IMR-90 (cell line): ENCODE results near the gene HUNK. TPM values are rescaled to one million over a fixed set of nuclear protein-coding genes. Genes with fewer than 3 reads are reported as not detected.

ENCODE experiments used
- ATAC-seq: fragments of 200-7000 bp; cut with Tn5 transposase; 2 replicates; pipeline ENCODE4 v1.9.1; 2020; ENCODE audit warnings: low read depth, mild to moderate bottlenecking, moderate library complexity
- BruUV-seq: library from RNA; stranded (reverse); fragments of 400-500 nt; replicated peaks from 2 replicates; lab custom pipeline; 2021; lab: Mats Ljungman, UMichigan
- CTCF ChIA-PET: fragments of 300-600 bp; formaldehyde crosslinking; extraction: SDS; loops from one replicate; lab custom pipeline; 2021; ENCODE audit warnings: antibody characterized with exemption; lab: Yijun Ruan, JAX
- POLR2A ChIA-PET: fragments of 300-600 bp; sonication (Branson Sonifier 250); formaldehyde crosslinking; loops from one replicate; lab custom pipeline; 2022; ENCODE audit warnings: antibody characterized with exemption; ENCODE audit not compliant: unreplicated experiment; lab: Charles Lee
- DNase-seq: peaks from one replicate; pipeline ENCODE4 v3.0.0; 2013
- H2AFZ ChIP-seq: replicated peaks from 2 replicates; pipeline ENCODE3; 2013; ENCODE audit warnings: low read length, mild to moderate bottlenecking; ENCODE audit not compliant: poor library complexity
- H2AK5ac ChIP-seq: 2 replicates; pipeline ENCODE4 v1.6.1; 2013; ENCODE audit warnings: low read depth, low read length, inconsistent platforms
- H2AK9ac ChIP-seq: replicated peaks from 2 replicates; pipeline ENCODE3; 2013; ENCODE audit warnings: mild to moderate bottlenecking, low read depth, low read length, moderate library complexity; ENCODE audit not compliant: poor library complexity
- H2BK120ac ChIP-seq: 2 replicates; pipeline ENCODE4 v1.6.1; 2013; ENCODE audit warnings: low read depth, low read length, inconsistent platforms
- H2BK15ac ChIP-seq: 3 replicates; pipeline ENCODE4 v1.6.1; 2013; ENCODE audit warnings: low read depth, low read length, inconsistent platforms
- H2BK20ac ChIP-seq: 2 replicates; pipeline ENCODE4 v1.6.1; 2013; ENCODE audit warnings: low read depth, mild to moderate bottlenecking, inconsistent platforms, low read length, moderate library complexity
- H2BK5ac ChIP-seq: 2 replicates; pipeline ENCODE4 v1.6.1; 2013; ENCODE audit warnings: mild to moderate bottlenecking, low read depth, low read length, inconsistent platforms; ENCODE audit not compliant: poor library complexity, severe bottlenecking
- H3K14ac ChIP-seq: replicated peaks from 2 replicates; pipeline ENCODE4 v1.6.1; 2013; ENCODE audit warnings: low read depth, low read length, inconsistent platforms
- H3K18ac ChIP-seq: 2 replicates; pipeline ENCODE4 v1.6.1; 2013; ENCODE audit warnings: low read depth, low read length, control low read depth
- H3K23ac ChIP-seq: 2 replicates; pipeline ENCODE4 v1.6.1; 2013; ENCODE audit warnings: low read depth, low read length, inconsistent platforms
- H3K27ac ChIP-seq: 2 replicates; pipeline ENCODE4 v1.5.1; 2013; ENCODE audit warnings: mild to moderate bottlenecking, control low read depth, low read length; ENCODE audit not compliant: insufficient read depth
- H3K27me3 ChIP-seq: 2 replicates; pipeline ENCODE4 v1.6.1; 2013; ENCODE audit warnings: low read length; ENCODE audit not compliant: control insufficient read depth, insufficient read depth
- H3K36me3 ChIP-seq: 2 replicates; pipeline ENCODE4 v1.6.1; 2013; ENCODE audit warnings: low read length, mixed read lengths; ENCODE audit not compliant: control insufficient read depth, insufficient read depth
- H3K4ac ChIP-seq: 2 replicates; pipeline ENCODE4 v1.6.1; 2013; ENCODE audit warnings: low read depth, low read length, inconsistent platforms
- H3K4me1 ChIP-seq: 2 replicates; pipeline ENCODE4 v1.6.1; 2013; ENCODE audit warnings: low read length, mixed read lengths; ENCODE audit not compliant: control insufficient read depth, insufficient read depth
- H3K4me2 ChIP-seq: 2 replicates; pipeline ENCODE4 v1.6.1; 2013; ENCODE audit warnings: low read depth, mild to moderate bottlenecking, control low read depth, low read length, moderate library complexity
- H3K4me3 ChIP-seq: 2 replicates; pipeline ENCODE4 v1.5.1; 2013; ENCODE audit warnings: low read depth, mild to moderate bottlenecking, control low read depth, low read length, moderate library complexity; ENCODE audit not compliant: insufficient read depth
- H3K56ac ChIP-seq: 2 replicates; pipeline ENCODE4 v1.6.1; 2013; ENCODE audit warnings: low read length, inconsistent platforms; ENCODE audit not compliant: insufficient read depth; ENCODE audit errors: extremely low read depth
- H3K79me1 ChIP-seq, 2 experiments: 2 replicates each; pipeline ENCODE4 v1.6.1; 2013; ENCODE audit warnings: low read length in 2 of 2, inconsistent platforms in 1 of 2, low read depth in 1 of 2
- H3K9ac ChIP-seq: 2 replicates; pipeline ENCODE4 v1.6.1; 2013; ENCODE audit warnings: low read depth, low read length, control low read depth
- H3K9me1 ChIP-seq: 2 replicates; pipeline ENCODE4 v1.6.1; 2013; ENCODE audit warnings: low read length, inconsistent platforms; ENCODE audit not compliant: insufficient read depth
- H3K9me3 ChIP-seq: 2 replicates; pipeline ENCODE4 v1.6.1; 2013; ENCODE audit warnings: low read length; ENCODE audit not compliant: control insufficient read depth, insufficient read depth
- H4K20me1 ChIP-seq: 2 replicates; pipeline ENCODE4 v1.6.1; 2013; ENCODE audit warnings: low read length, inconsistent platforms; ENCODE audit not compliant: insufficient read depth
- H4K5ac ChIP-seq: 2 replicates; pipeline ENCODE4 v1.6.1; 2013; ENCODE audit warnings: mild to moderate bottlenecking, low read depth, low read length, control low read depth
- H4K8ac ChIP-seq, 2 experiments: 2 replicates each; pipeline ENCODE4 v1.6.1; 2013; ENCODE audit warnings: low read depth in 2 of 2, low read length in 2 of 2, control low read depth in 1 of 2, inconsistent platforms in 1 of 2
- H4K91ac ChIP-seq: 2 replicates; pipeline ENCODE4 v1.6.1; 2013; ENCODE audit warnings: low read depth, low read length, inconsistent platforms; ENCODE audit not compliant: insufficient read depth
- CHD1 ChIP-seq: IDR thresholded peaks from 2 replicates; pipeline ENCODE4 v1.6.1; 2012; ENCODE audit warnings: low read depth, low read length, improper control_type of control experiment
- POLR2A ChIP-seq: IDR thresholded peaks from 2 replicates; pipeline ENCODE4 v1.6.1; 2012; ENCODE audit warnings: mild to moderate bottlenecking, low read depth, low read length
- RFX5 ChIP-seq: IDR thresholded peaks from 2 replicates; pipeline ENCODE4 v1.8.0; 2012; ENCODE audit warnings: low read depth, mild to moderate bottlenecking, low read length, moderate library complexity
- whole genome bisulfite sequencing, 2 experiments: methylation state at CpG; one replicate each; pipeline versions ENCODE4 v1.1.5 to v1.1.7; 2013; ENCODE audit warnings: missing lambda C conversion rate in 2 of 2; ENCODE audit not compliant: insufficient read length in 1 of 2; ENCODE audit errors: extremely low coverage in 2 of 2; 5-methylcytosine and 5-hydroxymethylcytosine counted together
- dilution Hi-C: fragments of 300-500 bp; cut with HindIII; formaldehyde crosslinking; loops from one replicate; pipeline ENCODE4 v1.14.3; 2018; ENCODE audit warnings: low sequenced_read_pairs; ENCODE audit not compliant: unreplicated experiment
- in situ Hi-C: fragments of 300-500 bp; cut with MboI; formaldehyde crosslinking; loops from 3 replicates; pipeline ENCODE4 v1.14.3; 2019; ENCODE audit warnings: low sequenced_read_pairs, inconsistent platforms, mixed read lengths
- intact Hi-C: fragments of 100-400 bp; cut with micrococcal nuclease; formaldehyde crosslinking; loops from 2 replicates; pipeline ENCODE4 v1.10.0; 2022
- polyA plus RNA-seq, 3 experiments: library from polyadenylated mRNA; depleted of rRNA; stranded (reverse); fragments of >200 nt; gene quantifications; 2 replicates each; pipeline ENCODE4 v1.2.3, GENCODE V29; 2012; ENCODE audit warnings: low replicate concordance in 1 of 3
- total RNA-seq: library from RNA; depleted of rRNA; stranded (reverse); fragments of >200 nt; gene quantifications from 2 replicates; pipeline ENCODE4 v1.2.3, GENCODE V29; 2012

The HUNK gene
- total and polyA plus RNA-seq, 2 of the 4 experiments (the other 2 are of a cell fraction): 1.0 to 2.0 TPM

DNA sequence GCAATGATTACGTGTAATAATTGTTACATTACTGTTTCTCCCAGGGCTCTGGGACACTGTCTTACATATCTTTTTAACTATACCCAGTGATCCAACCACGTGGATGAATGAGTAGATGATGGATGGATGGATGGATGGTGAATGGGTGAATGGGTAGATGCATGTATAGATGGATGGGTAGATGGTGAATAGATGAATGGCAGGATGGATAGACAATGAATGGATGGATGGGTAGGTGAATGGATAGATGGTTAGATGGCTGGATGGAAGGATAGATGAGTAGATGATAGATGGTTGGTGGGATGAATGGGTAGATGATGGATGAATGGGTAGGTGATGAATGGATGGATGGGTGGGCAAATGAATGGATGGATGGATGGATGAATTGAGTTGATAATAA is 135.9 kb downstream of the HUNK start:
- Histone ChIP-seq H4K91ac (no peak overlapping the region), H3K4me1 (0 out of 2 replicates have a peak, but pooled peaks cover 2% of the 10 kb centered on the region), H3K4me2 (no peak overlapping the region), H3K14ac (no peak overlapping the region), H3K18ac (no peak overlapping the region), H3K27me3 (no peaks in the 10 kb centered on the region; the same call in 1 of the 2 replicates), H3K27ac (no peak overlapping the region), H2AK9ac (no peak overlapping the region), H2BK20ac (no peak overlapping the region), H2AK5ac (no peak overlapping the region), H3K36me3 (no peaks in the 10 kb centered on the region), H3K9me1 (no peaks in the 10 kb centered on the region), H3K56ac (no peak overlapping the region), H3K4ac (no peak overlapping the region), H4K20me1 (no peaks in the 10 kb centered on the region), H2AFZ (no peak overlapping the region), H3K9ac (no peak overlapping the region), H2BK15ac (no peak overlapping the region), H4K5ac (no peak overlapping the region), H3K79me1 (no peaks in the 10 kb centered on the region), H3K4me3 (no peak overlapping the region), H4K8ac (no peak overlapping the region), H3K9me3 (peaks cover 4% of the 10 kb centered on the region), H3K23ac (no peak overlapping the region), H2BK5ac (no peak overlapping the region), H2BK120ac (no peak overlapping the region)
- intact Hi-C loops (no loop called here), in situ Hi-C loops (no loop called here), dilution Hi-C loops (no loop called here)
- ChIA-PET POLR2A (no interaction called here), CTCF (no interaction called here)
- no TSS peak for BruUV-seq
- TF ChIP-seq POLR2A: no peak
- no peak for TF ChIP-seq RFX5
- TF ChIP-seq CHD1: no peak
- ATAC-seq: no peak
- no CpG with 5 or more reads among the region's 2 CpGs for WGBS, 2 experiments
- DNase-seq: no peak
